SKM-1 treated with dmso at 0.1 percent for 144 hours (cell line): Measurements from ENCODE around the gene CARMIL3.

Experiments
- DNase-seq: peaks from one replicate; lab custom pipeline; 2025; ENCODE audit not compliant: unreplicated experiment; lab: John Stamatoyannopoulos, UW

CARMIL3 gene

DNA sequence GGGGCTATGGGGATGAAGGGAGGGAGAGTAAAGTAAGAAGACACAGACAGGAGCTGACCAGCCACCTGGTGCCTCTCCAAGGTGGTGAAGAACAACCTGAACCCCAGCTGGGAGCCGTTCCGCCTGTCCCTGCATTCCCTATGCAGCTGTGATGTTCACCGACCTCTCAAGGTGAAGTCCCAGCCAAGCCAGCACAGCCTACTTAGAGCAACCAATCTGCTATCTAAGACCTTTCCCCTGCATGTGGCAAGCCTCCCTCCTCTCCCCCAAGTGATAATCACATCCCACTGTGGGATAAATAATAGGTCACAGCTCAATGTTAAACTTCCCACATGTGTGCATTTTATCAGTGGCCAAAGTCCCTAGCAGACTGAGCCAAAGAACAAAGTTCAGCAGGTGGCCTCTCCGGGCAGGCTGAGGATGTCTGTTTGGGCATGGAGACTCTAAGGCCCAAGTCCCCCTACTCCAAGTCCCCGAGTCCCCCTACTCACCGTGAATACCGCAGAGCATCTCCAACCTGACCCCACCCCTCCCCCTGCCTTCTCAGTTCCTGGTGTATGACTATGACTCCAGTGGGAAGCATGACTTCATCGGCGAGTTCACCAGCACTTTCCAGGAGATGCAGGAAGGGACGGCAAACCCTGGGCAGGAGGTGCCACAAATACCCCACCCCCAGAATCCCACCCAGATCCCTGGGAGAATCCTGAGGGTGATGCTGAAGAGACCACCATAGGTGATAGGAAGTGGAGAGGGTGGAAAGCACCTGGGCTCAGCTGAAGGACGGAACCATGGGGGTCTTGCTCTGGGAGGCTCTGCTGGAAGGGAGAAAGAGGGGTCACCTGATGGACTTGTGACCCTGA lies 23.0 kb downstream of the CARMIL3 start:
- no peak for DNase-seq

DNA sequence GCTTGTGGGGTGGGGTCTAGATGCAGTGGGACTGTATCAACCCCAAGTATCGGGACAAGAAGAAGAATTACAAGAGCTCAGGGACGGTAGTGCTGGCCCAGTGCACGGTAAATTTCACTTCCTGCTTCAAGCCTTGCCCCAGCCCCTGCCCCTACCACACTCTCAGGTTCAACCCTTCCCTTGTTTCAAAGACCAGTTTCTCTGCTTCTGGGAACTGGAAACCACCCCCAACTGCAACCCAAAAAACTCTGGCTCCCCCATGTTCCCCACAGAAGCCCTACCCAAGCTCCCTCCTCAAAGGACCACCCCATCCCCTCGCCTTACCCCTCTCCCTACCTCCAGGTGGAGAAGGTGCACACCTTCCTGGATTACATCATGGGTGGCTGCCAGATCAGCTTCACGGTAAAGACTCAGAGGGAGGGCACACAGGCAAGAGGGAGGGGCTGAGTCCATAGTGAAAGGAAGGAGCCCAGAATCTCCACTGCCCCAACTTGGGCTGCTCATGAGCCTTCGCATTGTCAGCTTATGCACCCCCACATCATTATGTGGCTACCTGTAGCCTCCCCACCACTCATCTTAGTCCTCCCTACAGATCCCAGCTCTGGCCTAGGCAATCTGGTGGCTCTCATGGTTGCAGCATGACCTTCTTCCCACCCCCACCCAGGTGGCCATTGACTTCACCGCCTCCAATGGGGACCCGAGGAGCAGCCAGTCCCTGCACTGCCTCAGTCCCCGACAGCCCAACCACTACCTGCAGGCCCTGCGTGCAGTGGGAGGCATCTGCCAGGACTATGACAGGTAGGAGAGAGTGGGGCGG lies 23.9 kb downstream of the CARMIL3 start:
- DNase-seq: no peak

DNA sequence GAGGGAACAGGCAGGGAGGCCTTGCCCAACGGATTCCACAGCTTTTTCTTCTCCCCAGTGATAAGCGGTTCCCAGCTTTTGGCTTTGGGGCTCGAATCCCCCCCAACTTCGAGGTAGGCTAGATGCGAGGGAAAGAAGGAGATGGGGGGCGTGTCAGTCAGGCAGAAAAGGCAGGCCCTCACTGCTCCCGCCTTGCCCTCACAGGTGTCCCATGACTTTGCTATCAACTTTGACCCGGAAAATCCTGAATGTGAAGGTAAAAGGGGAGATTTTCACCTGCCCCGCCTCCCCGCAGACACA lies 24.4 kb downstream of the CARMIL3 start:
- no peak for DNase-seq

DNA sequence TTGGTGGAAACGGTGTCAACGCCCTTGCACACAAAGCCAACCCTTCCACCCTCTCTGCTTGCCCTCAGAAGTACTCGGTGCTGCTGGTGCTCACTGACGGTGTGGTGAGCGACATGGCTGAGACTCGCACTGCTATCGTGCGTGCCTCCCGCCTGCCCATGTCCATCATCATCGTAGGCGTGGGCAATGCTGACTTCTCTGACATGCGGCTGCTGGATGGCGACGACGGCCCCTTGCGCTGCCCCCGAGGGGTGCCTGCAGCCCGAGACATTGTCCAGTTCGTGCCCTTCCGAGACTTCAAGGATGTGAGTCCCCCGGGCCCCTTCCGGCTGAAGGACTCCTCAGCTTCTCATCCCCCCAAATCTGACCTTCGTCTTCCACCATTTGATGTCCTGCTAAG lies 25.3 kb downstream of the CARMIL3 start:
- no peak for DNase-seq

DNA sequence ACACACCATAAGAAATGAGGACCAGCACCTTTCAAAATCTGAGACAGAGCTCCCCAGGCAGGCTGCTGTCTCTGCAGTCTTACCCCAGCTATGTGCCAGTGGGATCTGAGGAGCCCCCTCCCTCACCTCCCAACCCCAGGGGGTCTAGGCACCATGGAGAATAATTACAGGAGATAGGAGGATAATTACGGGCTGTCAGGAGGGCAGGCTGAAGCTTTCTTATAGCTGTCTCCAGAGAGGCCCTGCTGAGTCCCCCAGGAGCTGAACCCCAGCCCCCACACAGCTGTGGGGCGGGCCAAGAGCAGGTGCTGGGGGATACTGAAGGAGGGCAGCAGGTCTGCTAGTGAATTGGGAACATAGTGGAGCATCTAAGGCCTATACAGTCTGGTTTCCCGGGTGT lies 26.3 kb downstream of the CARMIL3 start:
- no peak for DNase-seq

DNA sequence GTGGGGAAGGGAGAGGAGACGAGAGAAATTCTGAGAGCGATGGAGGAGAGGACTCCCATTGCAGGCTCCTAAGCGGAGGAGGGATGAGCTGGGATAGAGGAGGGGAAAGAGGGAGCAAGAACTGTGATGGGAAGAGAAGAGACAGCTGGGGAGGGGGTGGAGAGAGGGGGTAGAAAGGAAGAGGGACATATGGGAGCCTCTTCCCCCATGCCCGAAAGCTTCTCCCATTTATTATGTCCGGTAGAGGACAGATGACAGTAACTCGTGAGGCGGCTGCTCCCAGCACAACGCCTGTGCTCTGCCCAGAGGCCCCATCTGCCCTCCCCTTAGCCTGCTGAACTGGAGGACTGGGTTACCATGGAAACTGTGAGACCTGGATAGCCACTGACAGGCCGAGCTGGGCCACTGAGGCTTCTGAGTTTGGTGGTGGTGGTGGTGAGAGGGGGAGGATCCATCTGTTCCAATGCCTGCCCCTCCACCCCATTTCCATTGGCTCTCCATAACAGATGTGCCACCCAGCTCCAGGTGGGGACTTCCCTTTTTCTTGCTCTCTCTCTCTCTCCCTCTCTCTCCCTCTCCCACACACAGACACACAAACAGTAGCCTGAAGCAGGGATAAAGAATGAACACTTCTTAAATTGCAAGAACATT lies 27.8 kb downstream of the CARMIL3 start:
- peak; percentile 8 for DNase-seq

DNA sequence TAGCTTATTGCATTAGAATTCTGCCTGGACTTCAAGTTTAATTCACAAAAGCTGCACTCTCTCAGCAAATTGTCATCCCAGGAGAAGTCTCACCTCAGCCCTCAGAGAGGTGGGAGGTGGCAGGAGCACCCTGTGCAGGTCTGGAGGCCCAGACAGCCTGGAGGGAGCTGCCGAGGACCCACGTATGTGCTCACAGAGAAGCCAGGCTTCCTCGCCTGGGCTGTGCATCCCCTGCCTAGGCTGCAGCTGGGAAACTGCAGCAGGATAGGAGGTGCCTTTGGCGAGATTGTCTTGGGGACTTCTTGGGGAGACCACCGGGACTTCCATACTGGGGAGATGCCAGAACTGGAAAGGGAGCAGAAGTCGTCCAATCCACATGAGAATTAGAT lies 28.3 kb downstream of the CARMIL3 start:
- DNase-seq: no peak

DNA sequence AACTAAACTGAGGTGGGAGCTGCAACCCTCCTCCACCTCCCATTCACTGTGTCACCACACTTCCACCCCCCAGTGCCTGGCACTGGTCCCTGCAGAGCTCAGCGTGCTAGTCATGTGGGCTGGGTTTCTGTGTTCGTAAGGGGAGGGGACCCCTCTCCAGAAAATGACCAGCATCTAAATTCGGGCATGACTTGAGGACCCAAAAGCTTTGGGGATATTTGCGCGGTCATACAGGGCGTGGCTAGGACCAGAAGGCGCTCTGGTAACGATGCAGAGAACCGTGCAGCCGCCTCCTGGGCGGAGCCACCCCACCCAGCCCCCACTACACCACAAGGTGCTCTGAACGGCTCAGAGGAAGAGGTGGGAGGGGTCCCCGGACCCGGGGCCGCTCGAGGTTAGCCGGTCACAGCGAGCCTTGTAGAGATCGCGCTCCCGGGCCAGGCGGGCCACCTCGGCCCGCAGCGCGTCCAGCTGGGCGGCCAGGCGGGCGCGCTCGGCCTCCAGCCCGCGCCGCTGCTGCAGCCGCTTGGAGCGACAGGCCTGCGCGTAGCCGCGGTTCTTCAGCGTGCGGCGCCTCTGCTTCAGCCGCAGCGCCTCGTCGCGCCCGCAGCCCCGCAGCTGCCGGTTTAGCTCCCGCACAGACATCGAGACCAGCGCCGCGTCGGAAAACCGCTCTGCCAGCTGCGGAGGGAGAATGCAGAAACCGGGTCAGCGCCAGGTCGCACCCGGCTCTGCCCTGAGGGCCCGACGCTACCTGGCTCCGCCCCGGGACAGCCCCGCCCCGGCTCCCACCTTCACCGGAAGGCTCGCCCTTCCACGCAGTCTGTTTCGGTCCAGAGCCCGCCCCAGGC lies 29.3 kb downstream of the CARMIL3 start:
- DNase-seq: no peak

DNA sequence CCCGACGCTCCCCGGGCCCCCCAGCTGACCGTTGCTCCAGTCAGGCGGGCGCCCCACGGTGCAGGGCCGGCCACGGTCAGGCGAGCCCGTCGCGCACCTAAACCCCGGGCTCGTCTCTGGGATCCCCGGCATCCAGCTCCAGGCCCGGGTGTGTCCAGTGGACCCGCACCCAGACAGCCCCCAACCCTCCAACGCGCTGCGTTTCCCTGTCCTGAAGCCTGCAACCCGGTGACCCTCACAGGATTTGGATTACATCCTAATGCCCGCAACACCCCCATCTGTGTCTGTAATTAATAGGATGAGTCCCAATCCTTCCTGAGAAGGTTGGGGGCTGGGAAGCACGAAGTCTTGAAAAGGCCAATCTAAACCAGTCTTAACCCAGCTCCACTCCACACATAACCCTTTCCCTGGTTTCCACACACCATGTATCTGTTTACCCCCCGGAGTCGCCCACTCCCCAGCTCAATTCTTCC lies 30.0 kb downstream of the CARMIL3 start:
- DNase-seq: no peak

DNA sequence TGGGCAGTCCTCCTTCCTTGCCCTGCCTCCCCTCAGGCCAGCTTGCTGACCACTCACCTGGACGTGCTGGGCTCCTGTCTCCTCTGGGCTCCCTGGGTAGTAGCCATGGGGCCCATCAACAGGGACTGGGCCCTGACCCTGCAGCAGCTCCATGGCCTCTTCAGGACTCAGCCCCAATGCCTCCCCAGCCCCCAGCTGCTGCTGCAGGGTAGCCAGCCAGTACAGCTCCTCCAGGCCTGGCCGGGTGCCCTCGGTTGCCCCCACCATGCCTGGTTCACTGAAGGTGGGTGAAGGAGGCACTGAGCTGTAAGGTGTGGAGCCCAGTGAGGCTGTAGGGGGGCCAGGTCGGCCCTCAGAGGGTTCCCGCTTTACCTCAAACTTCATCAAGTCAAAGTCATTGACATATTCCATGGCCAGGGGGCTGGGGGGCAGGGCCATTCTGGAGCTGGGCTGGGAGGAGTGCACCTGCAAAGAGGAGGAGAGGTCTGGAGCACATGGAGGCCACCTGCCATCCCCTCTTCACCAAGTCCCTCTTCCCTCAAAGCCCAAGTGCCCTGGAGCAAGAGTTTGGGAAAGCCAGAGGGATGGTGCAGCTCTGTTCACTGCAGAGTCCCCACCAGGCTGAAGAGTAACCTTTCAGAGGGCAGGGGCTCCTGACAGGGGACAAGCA lies 30.7 kb downstream of the CARMIL3 start:
- DNase-seq: no peak

DNA sequence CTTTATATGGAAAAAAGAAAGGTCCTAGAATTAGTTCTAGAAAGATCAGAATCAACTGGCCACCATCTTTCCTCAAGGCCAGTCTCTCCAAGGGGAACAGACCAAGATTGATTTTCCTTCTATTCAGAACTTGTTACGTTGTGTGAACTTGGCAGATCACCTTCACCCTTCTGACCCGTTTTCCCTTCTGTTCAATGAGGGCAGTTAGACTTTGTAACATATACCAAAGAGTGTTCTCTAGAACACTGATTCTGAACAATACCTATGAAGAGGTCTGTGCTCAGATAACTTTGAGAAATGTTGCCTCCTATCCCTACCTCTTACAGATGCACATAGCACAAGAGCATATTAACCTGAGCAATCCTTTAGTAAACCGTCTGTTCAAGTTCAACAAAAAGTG lies 31.7 kb downstream of the CARMIL3 start:
- DNase-seq: no peak

DNA sequence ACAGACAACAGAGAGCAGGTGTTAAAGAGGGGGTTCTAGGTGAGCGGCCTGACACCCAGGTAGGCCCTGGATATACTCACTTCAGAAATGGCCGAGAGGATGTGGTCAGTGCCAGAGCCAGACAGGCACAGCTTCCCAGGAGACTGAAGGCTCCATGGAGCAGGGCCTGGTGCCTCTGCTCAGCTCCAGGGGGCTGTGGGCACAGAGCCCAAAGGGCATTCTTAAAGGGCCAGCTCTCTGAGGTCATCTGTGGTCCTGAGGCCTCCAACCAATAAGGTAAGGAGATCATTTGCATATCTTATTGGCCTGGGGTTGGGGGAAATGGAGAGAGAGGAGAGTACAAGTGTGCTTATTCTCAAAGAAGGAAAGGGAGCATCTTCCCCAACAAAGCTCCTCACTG lies 32.6 kb downstream of the CARMIL3 start:
- no peak for DNase-seq

DNA sequence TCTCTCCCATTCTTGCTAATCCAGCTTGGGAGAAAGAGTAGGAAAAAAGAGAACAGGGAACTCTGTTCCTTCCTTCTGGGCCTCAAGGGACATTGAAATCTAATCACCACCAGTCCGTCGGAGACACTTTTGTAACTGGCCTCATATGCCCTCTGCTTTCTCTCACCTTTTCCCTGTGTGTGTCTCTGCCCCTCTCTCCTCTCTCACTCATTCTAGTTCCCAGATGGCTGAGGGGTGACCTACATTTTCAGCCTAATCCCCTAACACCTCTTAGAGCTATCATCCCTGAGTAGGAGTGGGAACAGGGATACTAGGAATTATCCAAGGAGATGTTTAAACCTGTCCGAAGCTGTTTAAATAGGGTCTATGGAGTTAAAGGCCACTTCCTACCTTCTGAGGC lies 33.4 kb downstream of the CARMIL3 start:
- DNase-seq: no peak

DNA sequence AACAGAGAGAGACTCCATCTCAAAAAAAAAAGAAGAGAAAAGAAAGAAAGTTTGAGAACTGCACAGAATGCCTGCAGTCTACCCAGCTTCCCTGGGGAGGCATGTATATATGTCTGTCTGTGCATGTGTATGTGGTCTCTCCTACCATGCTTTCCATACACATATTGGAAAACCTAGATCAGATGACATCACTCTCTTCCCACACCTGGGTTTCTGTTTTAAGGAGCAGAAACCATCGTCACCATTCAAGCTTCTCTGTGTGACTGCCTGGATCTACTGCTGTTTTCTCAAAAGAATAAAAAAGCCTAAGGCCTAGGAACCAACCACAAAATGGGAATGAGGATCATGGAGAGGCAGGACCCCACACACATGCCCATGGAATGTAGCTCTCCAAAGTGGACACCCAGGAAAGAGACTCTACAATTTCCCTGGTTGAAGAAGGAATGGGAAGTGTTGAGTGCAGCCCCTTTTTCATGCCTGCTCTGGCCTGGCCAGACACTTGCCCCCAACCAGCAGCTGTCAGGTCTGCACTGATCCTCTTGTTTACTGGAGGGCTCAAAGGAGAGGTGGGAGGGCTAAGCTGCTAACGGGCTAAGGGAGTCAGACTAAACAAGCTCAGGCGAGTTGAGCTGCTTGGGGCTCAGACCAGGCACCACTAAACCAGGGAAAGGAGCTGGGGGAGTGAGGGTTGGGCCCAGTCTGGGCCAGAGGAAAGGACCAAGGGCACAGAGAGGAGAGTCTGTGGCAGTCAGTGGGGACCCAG lies 34.6 kb downstream of the CARMIL3 start:
- DNase-seq: no peak

DNA sequence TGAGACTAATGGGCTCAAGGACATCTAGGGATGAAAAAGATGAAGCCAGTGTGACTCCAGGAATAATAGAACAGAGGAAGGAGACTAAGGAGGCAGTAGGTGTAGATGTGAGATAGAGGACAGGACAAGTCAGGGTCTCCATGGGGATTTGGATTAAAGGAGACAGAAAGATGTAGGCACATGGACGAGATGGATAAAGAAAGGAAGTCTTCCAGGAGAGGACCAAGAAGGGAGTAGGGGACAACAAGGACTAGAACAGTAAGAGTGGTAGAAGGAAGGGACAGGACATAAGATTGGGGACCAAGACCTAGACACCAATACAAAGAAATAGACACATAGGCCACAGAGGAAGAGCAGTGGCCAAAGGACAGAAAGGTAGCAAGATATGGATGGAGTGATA lies 35.2 kb downstream of the CARMIL3 start:
- no peak for DNase-seq

DNA sequence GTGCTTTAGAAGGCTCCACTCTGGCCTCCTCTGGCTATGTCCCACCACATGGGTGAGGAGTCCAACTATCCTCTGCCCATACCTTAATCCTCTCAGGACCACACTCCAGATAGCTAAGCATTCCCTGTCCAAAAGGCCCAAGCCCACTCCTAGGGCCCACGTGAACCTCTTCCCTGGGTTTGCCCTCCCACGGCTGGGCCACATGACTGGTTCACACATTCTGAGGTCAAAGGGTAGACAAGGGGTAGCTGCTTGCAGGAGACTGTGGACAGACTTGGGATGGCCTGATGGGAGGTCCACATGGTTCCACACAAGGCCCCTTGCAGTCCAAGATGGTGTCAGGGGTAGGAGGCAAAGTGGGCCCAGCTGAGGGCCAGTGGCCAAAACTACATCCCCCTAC lies 36.3 kb downstream of the CARMIL3 start:
- DNase-seq: no peak

DNA sequence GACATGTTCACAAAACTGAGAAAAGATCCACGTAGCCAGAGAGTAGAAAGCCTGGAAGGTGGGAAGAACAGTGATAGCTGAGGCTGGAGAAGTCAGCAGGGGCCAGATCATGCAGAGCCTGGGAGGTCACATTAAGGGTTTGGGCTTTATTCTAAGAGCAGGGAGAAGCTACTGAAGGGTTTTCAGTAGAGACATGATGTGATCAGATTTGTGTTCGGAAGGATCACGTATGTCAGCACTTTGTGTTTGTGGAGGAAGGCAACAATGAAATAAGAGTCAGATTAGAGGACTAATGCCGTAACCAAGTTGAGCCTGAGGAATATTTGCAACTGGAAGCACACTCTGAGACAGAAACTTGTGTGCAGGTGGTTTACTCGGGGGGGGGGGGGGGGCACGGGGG lies 38.1 kb downstream of the CARMIL3 start:
- no peak for DNase-seq

DNA sequence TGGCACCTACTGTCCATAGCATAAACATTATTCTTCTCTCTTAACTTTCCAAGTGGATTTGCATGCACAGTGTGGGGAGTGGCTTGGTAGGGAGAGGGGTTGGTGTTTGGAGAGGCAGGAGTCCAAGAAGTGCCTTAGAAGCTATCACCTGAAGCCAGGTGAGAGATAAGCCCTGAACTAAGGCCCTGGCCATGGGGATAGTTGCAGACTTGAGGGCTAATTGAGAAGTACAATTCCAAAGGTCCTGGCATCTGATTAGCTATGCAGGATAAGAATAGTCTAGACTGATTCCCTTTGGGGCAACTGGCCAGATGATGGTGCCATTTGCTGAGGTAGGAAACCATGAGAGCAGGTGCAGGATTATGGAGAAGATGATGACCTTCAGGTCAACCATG lies 40.3 kb downstream of the CARMIL3 start:
- no peak for DNase-seq

DNA sequence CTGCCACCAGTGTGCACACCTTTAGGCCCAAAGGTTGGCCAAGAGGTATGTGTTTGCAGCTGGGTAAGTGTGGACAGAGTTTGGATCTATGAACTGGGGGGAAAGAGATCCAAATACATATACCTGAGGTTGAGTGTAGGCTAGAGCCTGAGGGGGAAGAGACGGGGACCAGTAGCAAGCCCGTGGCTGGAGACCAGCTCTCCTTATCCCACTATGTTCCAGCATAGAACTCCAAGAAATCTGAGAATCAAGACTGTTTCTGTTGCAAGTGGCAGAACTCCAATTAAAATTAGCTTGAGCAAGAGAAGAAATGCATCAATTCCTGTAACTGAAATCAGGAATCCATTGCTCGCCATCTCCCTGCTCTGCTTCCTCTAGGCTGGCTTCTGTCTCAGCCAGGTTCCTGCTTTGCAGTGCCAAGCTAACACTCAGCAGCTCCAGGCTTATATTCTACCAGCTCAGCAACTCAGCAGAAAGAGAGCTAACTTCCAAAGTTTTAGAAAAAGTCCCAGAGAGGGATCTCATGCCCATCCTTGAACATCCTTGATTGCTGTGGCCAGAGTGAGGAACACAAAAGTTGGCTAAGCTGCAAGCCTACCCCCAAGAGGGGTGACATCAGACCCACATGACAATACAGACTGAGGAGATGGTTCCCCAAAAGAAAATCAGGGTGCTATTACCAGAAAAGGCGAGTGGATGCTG lies 40.8 kb downstream of the CARMIL3 start:
- no peak for DNase-seq
